Uterus (tissue), 2 donors: ENCODE data around the gene POLK.

ENCODE experiments used
- POLR2A ChIP-seq, 2 donors: fragments of 450-650 bp; IDR thresholded peaks; one replicate each; pipeline ENCODE4 v1.6.1; 2016; ENCODE audit warnings: antibody characterized with exemption in 2 of 2, mild to moderate bottlenecking in 1 of 2, moderate library complexity in 1 of 2
- TF ChIP-seq, protein P1 (sequence below), 4 experiments: fragments of 200-600 bp in 2 of 4; fragments of 450-650 bp in 2 of 4; sonication (generic) in 2 of 4; IDR thresholded peaks; one replicate each; pipeline ENCODE4 v1.5.1; 2016 to 2019; ENCODE audit warnings: antibody characterized with exemption in 4 of 4, mild to moderate bottlenecking in 2 of 4, moderate library complexity in 1 of 4

DNA sequence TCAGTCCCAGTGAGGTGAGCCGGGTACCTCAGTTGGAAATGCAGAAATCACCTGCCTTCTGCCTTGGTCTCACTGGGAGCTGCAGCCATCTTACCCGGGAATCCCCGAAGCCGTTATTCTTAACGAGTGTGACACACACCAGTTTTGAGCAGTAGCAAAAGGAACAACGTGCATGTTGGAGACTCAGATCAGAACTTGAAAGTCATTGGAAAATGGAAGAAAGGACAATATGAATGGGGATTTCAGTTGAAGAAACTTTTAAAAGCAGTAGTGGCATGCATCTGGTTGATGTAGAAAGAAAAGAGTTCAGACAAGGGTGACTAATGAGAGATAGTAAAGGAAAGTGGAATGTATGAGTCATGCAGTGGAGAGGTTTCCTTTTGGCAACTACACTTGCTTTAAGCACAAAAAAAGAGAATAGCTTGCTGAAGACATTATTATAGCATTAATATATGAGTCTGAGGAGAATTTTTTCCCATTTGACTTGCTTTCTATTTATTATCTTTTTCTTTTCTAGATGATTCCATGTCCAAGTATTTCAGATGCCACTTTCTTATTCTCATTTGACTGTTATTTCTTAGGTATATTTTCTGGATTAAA, 55.1 kb downstream of the POLK start:
- TF ChIP-seq, protein P1, sequence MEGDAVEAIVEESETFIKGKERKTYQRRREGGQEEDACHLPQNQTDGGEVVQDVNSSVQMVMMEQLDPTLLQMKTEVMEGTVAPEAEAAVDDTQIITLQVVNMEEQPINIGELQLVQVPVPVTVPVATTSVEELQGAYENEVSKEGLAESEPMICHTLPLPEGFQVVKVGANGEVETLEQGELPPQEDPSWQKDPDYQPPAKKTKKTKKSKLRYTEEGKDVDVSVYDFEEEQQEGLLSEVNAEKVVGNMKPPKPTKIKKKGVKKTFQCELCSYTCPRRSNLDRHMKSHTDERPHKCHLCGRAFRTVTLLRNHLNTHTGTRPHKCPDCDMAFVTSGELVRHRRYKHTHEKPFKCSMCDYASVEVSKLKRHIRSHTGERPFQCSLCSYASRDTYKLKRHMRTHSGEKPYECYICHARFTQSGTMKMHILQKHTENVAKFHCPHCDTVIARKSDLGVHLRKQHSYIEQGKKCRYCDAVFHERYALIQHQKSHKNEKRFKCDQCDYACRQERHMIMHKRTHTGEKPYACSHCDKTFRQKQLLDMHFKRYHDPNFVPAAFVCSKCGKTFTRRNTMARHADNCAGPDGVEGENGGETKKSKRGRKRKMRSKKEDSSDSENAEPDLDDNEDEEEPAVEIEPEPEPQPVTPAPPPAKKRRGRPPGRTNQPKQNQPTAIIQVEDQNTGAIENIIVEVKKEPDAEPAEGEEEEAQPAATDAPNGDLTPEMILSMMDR (IDR thresholded peaks at IDR 0.05): no peak
- TF ChIP-seq POLR2A (IDR thresholded peaks at IDR 0.05): no peak
